Bronchial epithelial cell (primary cell): ENCODE results near the gene ZC3H14. TPM values are rescaled to one million over a fixed set of nuclear protein-coding genes. Genes with fewer than 3 reads are reported as not detected.

Experiments used
- DNase-seq: peaks from one replicate; pipeline ENCODE4 v3.0.0-alpha.2; 2010; ENCODE audit warnings: low read depth
- FAIRE-seq: peaks from 2 replicates; lab custom pipeline; 2011; peaks lifted over from hg19 to GRCh38; lab: Jason Lieb, UNC
- H3K27me3 ChIP-seq: 2 replicates; pipeline ENCODE4 v1.5.1; 2011; ENCODE audit warnings: low read length; ENCODE audit not compliant: control insufficient read depth, insufficient read depth
- H3K36me3 ChIP-seq: 2 replicates; pipeline ENCODE4 v1.5.1; 2011; ENCODE audit warnings: low read length; ENCODE audit not compliant: control insufficient read depth, insufficient read depth
- H3K4me3 ChIP-seq: 2 replicates; pipeline ENCODE4 v1.5.1; 2011; ENCODE audit warnings: mild to moderate bottlenecking, low read depth, low read length, control low read depth
- CTCF ChIP-seq: IDR thresholded peaks from 2 replicates; pipeline ENCODE4 v1.5.1; 2011; ENCODE audit warnings: mild to moderate bottlenecking, moderate library complexity, low read length, control low read depth, inconsistent platforms; ENCODE audit not compliant: insufficient read depth, severe bottlenecking
- total RNA-seq: library from RNA; depleted of rRNA; stranded (reverse); fragments of >200 nt; gene quantifications from 2 replicates; pipeline ENCODE4 v1.2.1, GENCODE V29; 2014

ZC3H14 gene
- 41.9 and 42.1 TPM in 2 replicates for total RNA-seq

- peak within 1 kb of the TSS; percentile 98 for H3K4me3 ChIP-seq
- peak; percentile 68 for DNase-seq
- no peaks in the 10 kb centered on the region for H3K36me3 ChIP-seq
- no peaks in the 10 kb centered on the region for H3K27me3 ChIP-seq
- TF ChIP-seq CTCF = no peak
- FAIRE-seq = no peak
These were observed at the start of gene ZC3H14 for GRCh38 chr14:88562831-88563686. Gene ZC3H14 (plus strand): TSS chr14:88563037. CDS start chr14:88563134, 97 bp downstream.

GRCh38 chr14:88515499-88516221 is 47.2 kb upstream of the ZC3H14 start:
- DNase-seq = no peak
- FAIRE-seq = no peak
- H3K36me3 ChIP-seq = peaks cover 1% of the 10 kb centered on the region

GRCh38 chr14:88516861-88517357 is 45.9 kb upstream of the ZC3H14 start:
- no peak for TF ChIP-seq CTCF
- Histone ChIP-seq H3K27me3 (no peaks in the 10 kb centered on the region), H3K4me3 (no peak overlapping the region), H3K36me3 (peaks cover 1% of the 10 kb centered on the region)
- FAIRE-seq (no peak), DNase-seq (no peak)

More at GRCh38 chr14:88515499-88516221, 47.2 kb upstream of the ZC3H14 start:
- no peak overlapping the region for H3K4me3 ChIP-seq
- TF ChIP-seq CTCF = no peak
- H3K27me3 ChIP-seq = no peaks in the 10 kb centered on the region

- Histone ChIP-seq H3K4me3 (no peak overlapping the region), H3K27me3 (no peaks in the 10 kb centered on the region), H3K36me3 (no peaks in the 10 kb centered on the region)
- DNase-seq (peak; percentile 65), FAIRE-seq (no peak)
- TF ChIP-seq CTCF = no peak
These were observed 44.0 kb upstream of the ZC3H14 start for GRCh38 chr14:88518592-88519512.

- no peak for FAIRE-seq
These were observed 42.9 kb upstream of the ZC3H14 start for GRCh38 chr14:88519907-88520306.

More at GRCh38 chr14:88519907-88520306, 42.9 kb upstream of the ZC3H14 start:
- TF ChIP-seq CTCF = no peak
- no peak for DNase-seq
- no peaks in the 10 kb centered on the region for H3K36me3 ChIP-seq
- H3K27me3 ChIP-seq = no peaks in the 10 kb centered on the region
- H3K4me3 ChIP-seq = no peak overlapping the region
